ENCODE measurements around the gene GLB1L. TPM values are rescaled to one million over a fixed set of nuclear protein-coding genes. Genes with fewer than 3 reads are reported as not detected.
"Not testable (repeated sequence)": the region's sequence is repeated elsewhere in the genome, so short reads cannot be mapped to it uniquely, and the experiment has no call there.

The GLB1L gene
- total and polyA plus RNA-seq, 5 experiments from 2014 or later: 0.62 to 2.7 (median 1.8) TPM

GRCh38 chr2:219210196-219210885 is 34.9 kb downstream of the GLB1L start:
- no peak for ATAC-seq
- peak in 1 of 10 donors; percentile 47 for DNase-seq
- POLR2A ChIA-PET: interaction anchor here (1.4 to 23.9 kb wide), 6 partner anchors 8 to 51 kb away, joined by 3 to 674 read pairs (median 28); partner anchors contain the start of genes ABCB6, ANKZF1, ATG9A and CNPPD1
- H3K4me1 Mint-ChIP-seq: peaks cover 18 to 59% (median 51%) of the 10 kb centered on the region in 4 donors
- H3K9me3 Mint-ChIP-seq: no peaks in the 10 kb centered on the region
- H3K27me3 Mint-ChIP-seq: no peaks in the 10 kb centered on the region
- peaks cover 0 to 30% (median 3%) of the 10 kb centered on the region in 3 donors for H3K36me3 Mint-ChIP-seq
- H3K4me3 Mint-ChIP-seq: peak overlapping the region in 5 of 10 donors; percentile 49 to 93 (median 71)
- H3K27ac Mint-ChIP-seq: peak overlapping the region; percentile 79 to 98 (median 92)

- H3K27ac Mint-ChIP-seq: peak overlapping the region; percentile 84 to 98 (median 92)
- peak overlapping the region in 9 of 10 donors; percentile 30 to 96 (median 66) for H3K4me3 Mint-ChIP-seq
- DNase-seq: peak in 1 of 10 donors; percentile 58
- no peak for ATAC-seq
- peaks cover 18 to 60% (median 53%) of the 10 kb centered on the region in 4 donors for H3K4me1 Mint-ChIP-seq
- peaks cover 0 to 25% (median 3%) of the 10 kb centered on the region in 3 donors for H3K36me3 Mint-ChIP-seq
- peaks cover 0 to under 1% (median 0%) of the 10 kb centered on the region in 9 donors for H3K9me3 Mint-ChIP-seq
- H3K27me3 Mint-ChIP-seq: no peaks in the 10 kb centered on the region
- POLR2A ChIA-PET: interaction anchor here (0.6 to 23.9 kb wide), 8 partner anchors 8 to 61 kb away, joined by 3 to 674 read pairs (median 16); partner anchors contain the start of genes ABCB6, ANKZF1, ATG9A and CNPPD1
Measured at GRCh38 chr2:219209236-219210195, 35.7 kb downstream of the GLB1L start.

- H3K27ac Mint-ChIP-seq: peak overlapping the region; percentile 6 to 100 (median 92)
- peak overlapping the region; percentile 16 to 96 (median 92) for H3K4me3 Mint-ChIP-seq
- H3K36me3 Mint-ChIP-seq: peaks cover 0 to 18% (median 3%) of the 10 kb centered on the region in 3 donors
- peaks cover 0 to 2% (median 0%) of the 10 kb centered on the region in 9 donors for H3K9me3 Mint-ChIP-seq
- no peak for ATAC-seq
- POLR2A ChIA-PET: interaction anchor here (0.6 to 23.9 kb wide), 9 partner anchors 9 to 47 kb away, joined by 3 to 674 read pairs (median 3); partner anchors contain the start of genes ABCB6, CNPPD1, GLB1L and NHEJ1
- H3K27me3 Mint-ChIP-seq: no peaks in the 10 kb centered on the region
- peaks cover 18 to 58% (median 53%) of the 10 kb centered on the region in 4 donors for H3K4me1 Mint-ChIP-seq
- peak in 1 of 10 donors; percentile 49 for DNase-seq
Measured at GRCh38 chr2:219207884-219208740, 37.1 kb downstream of the GLB1L start.

DNA sequence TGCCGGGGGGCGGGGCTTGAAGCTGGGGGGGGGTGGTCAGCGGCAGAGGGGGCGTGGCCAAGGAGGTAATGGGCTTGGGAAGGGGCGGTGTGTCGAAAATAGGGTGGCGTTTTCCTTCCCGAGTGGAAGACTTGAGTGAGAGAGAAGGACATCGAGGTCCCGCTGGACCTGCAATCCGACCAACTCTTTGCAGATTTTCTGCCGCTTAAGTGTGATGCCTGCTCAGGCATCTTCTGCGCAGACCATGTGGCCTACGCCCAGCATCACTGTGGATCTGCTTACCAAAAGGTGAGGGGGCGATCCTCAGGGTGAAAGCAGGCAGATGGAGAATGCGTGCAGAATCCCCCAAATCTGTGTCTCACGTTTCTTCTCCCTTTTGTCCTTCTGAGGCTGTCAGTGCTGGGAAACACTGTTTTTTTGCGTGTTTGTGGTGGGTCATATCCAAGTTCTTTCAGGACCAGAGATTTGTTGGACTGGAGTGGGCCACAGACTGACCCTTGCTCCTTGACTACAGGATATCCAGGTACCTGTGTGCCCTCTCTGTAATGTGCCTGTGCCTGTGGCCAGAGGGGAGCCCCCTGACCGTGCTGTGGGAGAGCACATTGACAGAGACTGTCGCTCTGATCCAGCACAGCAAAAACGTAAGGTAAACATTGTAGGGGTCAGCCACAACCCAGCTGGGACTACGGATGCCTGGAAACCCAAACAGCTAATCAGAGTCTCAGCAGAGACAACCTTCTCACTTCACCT is 37.9 kb downstream of the GLB1L start:
- H3K27me3 Mint-ChIP-seq: no peaks in the 10 kb centered on the region
- ATAC-seq: peak in 1 of 2 donors; percentile 1
- POLR2A ChIA-PET: interaction anchor here (0.8 to 23.9 kb wide), 16 partner anchors 8 to 180 kb away, joined by 3 to 674 read pairs (median 12); partner anchors contain the start of genes ABCB6, ANKZF1, ATG9A and CNPPD1
- peak overlapping the region; percentile 79 to 100 (median 96) for H3K27ac Mint-ChIP-seq
- peaks cover 18 to 58% (median 53%) of the 10 kb centered on the region in 4 donors for H3K4me1 Mint-ChIP-seq
- peaks cover 0 to 2% (median 0%) of the 10 kb centered on the region in 9 donors for H3K9me3 Mint-ChIP-seq
- peak in 1 of 10 donors; percentile 65 for DNase-seq
- peaks cover 0 to 18% (median 3%) of the 10 kb centered on the region in 3 donors for H3K36me3 Mint-ChIP-seq
- H3K4me3 Mint-ChIP-seq: peak overlapping the region; percentile 89 to 96 (median 92)

DNA sequence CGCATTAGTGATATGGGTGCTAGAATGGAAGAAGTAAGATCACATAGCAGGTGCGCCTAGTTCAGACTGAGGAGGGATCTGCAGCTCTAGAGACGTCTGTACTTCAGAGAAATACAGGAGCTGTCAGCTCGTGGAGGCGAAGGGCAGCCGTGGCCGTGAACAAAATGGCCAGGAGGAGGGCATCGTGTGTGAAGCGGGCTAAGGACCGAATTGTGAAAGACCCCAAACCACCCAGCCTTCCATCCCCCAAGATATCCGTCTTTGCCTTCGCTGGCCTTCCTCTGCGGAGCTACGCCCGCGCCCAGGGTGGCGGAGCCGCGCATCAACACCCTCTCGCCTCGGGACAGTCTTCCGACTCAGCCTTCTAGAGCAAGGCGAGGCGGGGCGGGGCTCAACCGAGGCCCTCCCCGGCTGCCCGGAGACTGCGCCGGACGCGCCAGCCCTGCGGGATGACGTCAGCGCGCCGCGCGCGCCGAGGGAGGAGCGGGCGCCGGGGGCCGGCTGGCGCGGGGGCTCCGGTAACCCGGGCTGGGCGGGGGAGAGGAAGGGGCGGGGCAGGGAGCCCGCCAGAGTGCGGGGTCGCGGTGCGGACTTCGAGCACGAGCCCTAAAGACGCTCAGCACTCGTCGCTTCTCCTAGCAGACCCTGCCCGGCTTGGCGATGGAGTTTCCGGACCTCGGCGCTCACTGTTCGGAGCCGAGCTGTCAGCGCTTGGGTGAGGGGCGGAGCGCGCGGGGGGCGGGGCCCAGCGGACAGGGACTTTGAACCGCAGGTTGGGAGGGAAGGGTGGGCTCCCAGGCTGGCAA is 38.7 kb downstream of the GLB1L start, which contains the start of gene ZFAND2B:
ZFAND2B (plus strand) TSS at position 455 of the 806 bp plus-strand sequence; CDS start at position 661, 206 bp downstream.
- peak; percentile 91 to 98 (median 96) for DNase-seq
- H3K36me3 Mint-ChIP-seq: peaks cover 0 to 18% (median 3%) of the 10 kb centered on the region in 3 donors
- peak within 1 kb of the TSS; percentile 96 to 100 (median 97) for H3K27ac Mint-ChIP-seq
- peaks cover 18 to 54% (median 52%) of the 10 kb centered on the region in 4 donors for H3K4me1 Mint-ChIP-seq
- POLR2A ChIA-PET: interaction anchor here (0.6 to 23.9 kb wide), 22 partner anchors 8 to 337 kb away, joined by 3 to 674 read pairs (median 10); partner anchors contain the start of genes ABCB6, ANKZF1, ATG9A and CNPPD1
- peak within 1 kb of the TSS; percentile 89 to 96 (median 92) for H3K4me3 Mint-ChIP-seq
- peak; percentile 94 for ATAC-seq
- H3K27me3 Mint-ChIP-seq: no peaks in the 10 kb centered on the region
- H3K9me3 Mint-ChIP-seq: peaks cover 0 to 2% (median 0%) of the 10 kb centered on the region in 9 donors

- Mint-ChIP-seq H3K36me3 (peaks cover 0 to 18% (median 3%) of the 10 kb centered on the region in 3 donors), H3K4me1 (peaks cover 15 to 50% (median 49%) of the 10 kb centered on the region in 4 donors), H3K9me3 (peaks cover 0 to 3% (median 0%) of the 10 kb centered on the region in 9 donors), H3K27me3 (no peaks in the 10 kb centered on the region), H3K4me3 (peak overlapping the region; percentile 89 to 96 (median 92)), H3K27ac (peak overlapping the region; percentile 96 to 100 (median 97))
- no peak for ATAC-seq
- POLR2A ChIA-PET: interaction anchor here (0.7 to 23.9 kb wide), 19 partner anchors 8 to 337 kb away, joined by 3 to 674 read pairs (median 11); partner anchors contain the start of genes ABCB6, ANKZF1, ATG9A and CNPPD1
- no peak for DNase-seq
Measured at GRCh38 chr2:219205981-219206327, 39.3 kb downstream of the GLB1L start.

GRCh38 chr2:219205165-219205538 is 40.1 kb downstream of the GLB1L start:
- Mint-ChIP-seq H3K4me3 (peak overlapping the region in 7 of 10 donors; percentile 8 to 93 (median 50)), H3K4me1 (peaks cover 17 to 50% (median 50%) of the 10 kb centered on the region in 4 donors), H3K9me3 (peaks cover 0 to 7% (median 0%) of the 10 kb centered on the region in 9 donors)

GRCh38 chr2:219204425-219205164 is 40.6 kb downstream of the GLB1L start:
- Mint-ChIP-seq H3K36me3 (peaks cover 0 to 17% (median 3%) of the 10 kb centered on the region in 3 donors), H3K4me3 (peak overlapping the region in 1 of 10 donors; percentile 46), H3K27ac (peak overlapping the region in 7 of 10 donors; percentile 66 to 100 (median 80)), H3K27me3 (peaks cover 0 to under 1% (median 0%) of the 10 kb centered on the region in 5 donors), H3K4me1 (peaks cover 13 to 48% (median 48%) of the 10 kb centered on the region in 4 donors), H3K9me3 (peaks cover 0 to 7% (median 0%) of the 10 kb centered on the region in 9 donors)
- ATAC-seq (no peak), DNase-seq (peak in 1 of 10 donors; percentile 43)
- POLR2A ChIA-PET: interaction anchor here (0.6 to 23.9 kb wide), 4 partner anchors 27 to 842 kb away, joined by 3 to 674 read pairs (median 5); partner anchors contain the start of genes CNPPD1, RETREG2, SLC23A3 and TUBA4B

More at GRCh38 chr2:219205165-219205538, 40.1 kb downstream of the GLB1L start:
- H3K36me3 Mint-ChIP-seq: peaks cover 0 to 18% (median 3%) of the 10 kb centered on the region in 3 donors
- H3K27me3 Mint-ChIP-seq: no peaks in the 10 kb centered on the region
- POLR2A ChIA-PET: interaction anchor here (0.6 to 23.9 kb wide), 5 partner anchors 13 to 843 kb away, joined by 3 to 674 read pairs (median 14); partner anchors contain the start of genes ANKZF1, ATG9A, CNPPD1 and RETREG2
- ATAC-seq: no peak
- peak in 1 of 10 donors; percentile 36 for DNase-seq
- peak overlapping the region in 9 of 10 donors; percentile 57 to 100 (median 96) for H3K27ac Mint-ChIP-seq

DNA sequence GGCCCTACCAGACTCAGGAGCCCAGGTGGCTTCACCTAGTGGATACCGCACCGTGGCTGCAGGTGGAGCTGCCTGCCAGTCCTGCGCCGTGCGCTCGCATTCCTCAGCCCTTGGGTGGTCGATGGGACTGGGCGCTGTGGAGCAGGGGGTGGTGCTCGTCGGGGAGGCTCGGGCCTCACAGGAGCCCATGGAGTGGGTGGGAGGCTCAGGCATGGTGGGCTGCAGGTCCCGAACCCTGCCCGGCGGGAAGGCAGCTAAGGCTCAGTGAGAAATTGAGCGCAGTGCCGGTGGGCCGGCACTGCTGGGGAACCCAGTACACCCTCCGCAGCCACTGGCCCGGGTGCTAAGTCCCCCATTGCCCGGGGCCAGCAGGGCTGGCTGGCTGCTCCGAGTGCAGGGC is 43.9 kb downstream of the GLB1L start:
- not testable (repeated sequence) for H3K9me3 Mint-ChIP-seq, H3K36me3 Mint-ChIP-seq, ATAC-seq, H3K27me3 Mint-ChIP-seq, DNase-seq
- Mint-ChIP-seq H3K27ac (peak overlapping the region in 7 of 10 donors; percentile 85 to 98 (median 96)), H3K4me1 (peaks cover 16 to 36% (median 33%) of the 10 kb centered on the region in 4 donors), H3K4me3 (peak overlapping the region in 1 of 10 donors; percentile 94)
- POLR2A ChIA-PET: interaction anchor here (1.0 to 23.9 kb wide), 4 partner anchors 24 to 53 kb away, joined by 3 to 674 read pairs (median 8); partner anchors contain the start of genes CNPPD1, RETREG2, SLC23A3 and TUBA4A

Data from naive thymus-derived CD8-positive, alpha-beta T cell (primary cell).